Left lung (tissue), 10 donors: ENCODE results near the gene AMY2B. TPM values are rescaled to one million over a fixed set of nuclear protein-coding genes. Genes with fewer than 3 reads are reported as not detected.
"Not testable (repeated sequence)": the region's sequence is repeated elsewhere in the genome, so short reads cannot be mapped to it uniquely, and the experiment has no call there.

Experiments used
- ATAC-seq: fragments of 200-7000 bp; cut with Tn5 transposase; one replicate; pipeline ENCODE4 v1.9.1; 2020; ENCODE audit warnings: moderate library complexity
- DNase-seq, 4 donors: peaks; one replicate each; pipeline ENCODE4 v3.0.0-alpha.2; 2013 to 2020
- H3K27ac ChIP-seq, 2 donors: fragments of 200-600 bp; sonication (generic) in 1 of 2; one replicate each; pipeline versions ENCODE4 v1.5.0 to v1.8.0; 2020 to 2021
- H3K27me3 ChIP-seq, 2 donors: fragments of 200-600 bp; sonication (generic) in 1 of 2; one replicate each; pipeline versions ENCODE4 v1.5.0 to v1.8.0; 2020 to 2021
- H3K36me3 ChIP-seq, 2 donors: fragments of 200-600 bp; sonication (generic) in 1 of 2; one replicate each; pipeline versions ENCODE4 v1.5.0 to v1.8.0; 2020 to 2021
- H3K4me1 ChIP-seq, 2 donors: fragments of 200-600 bp; one replicate each; pipeline ENCODE4 v1.8.0; 2021
- H3K4me3 ChIP-seq, 2 donors: fragments of 200-600 bp; sonication (generic) in 1 of 2; one replicate each; pipeline versions ENCODE4 v1.5.0 to v1.8.0; 2020 to 2021; ENCODE audit warnings: mild to moderate bottlenecking in 1 of 2
- H3K9me3 ChIP-seq, 2 donors: fragments of 200-600 bp; sonication (generic) in 1 of 2; one replicate each; pipeline versions ENCODE4 v1.5.0 to v1.8.0; 2020 to 2021
- CTCF ChIP-seq, 2 donors: fragments of 200-600 bp; sonication (generic) in 1 of 2; IDR thresholded peaks; one replicate each; pipeline versions ENCODE4 v1.5.0 to v1.8.0; 2021; ENCODE audit warnings: antibody characterized with exemption in 2 of 2
- intact Hi-C, 2 donors: fragments of 100-400 bp; cut with DNase I; formaldehyde crosslinking; loops; one replicate each; pipeline versions ENCODE4 v1.11.2 to v1.14.2; 2022
- polyA plus RNA-seq, 6 donors: library from polyadenylated mRNA; unstranded; fragments of 120-200 nt; gene quantifications; one replicate each; pipeline ENCODE4 v1.2.1, GENCODE V29; 2013; ENCODE audit not compliant: insufficient read length in 6 of 6
- total RNA-seq, 2 donors: library from RNA; stranded (reverse); fragmentation: NEBNext Ultra II Directional; extraction: Animal tissue kit (Norgen Biotek cat#: 25700); gene quantifications; one replicate each; pipeline ENCODE4 v1.2.1, GENCODE V29; 2021
- donor health status: DM: no; HTN: yes; CAD: no.
- donor health status: DM: no; HTN: no; CAD: no.

AMY2B gene
- total and polyA plus RNA-seq, 8 donors = 10.1 to 44.9 (median 30.9) TPM

- DNase-seq (peak in 1 of 4 donors; percentile 50), ATAC-seq (no peak)
- TF ChIP-seq CTCF (IDR thresholded peaks at IDR 0.05) = no peak
- Histone ChIP-seq H3K27me3 (no peaks in the 10 kb centered on the region), H3K9me3 (no peaks in the 10 kb centered on the region), H3K4me1 (no peaks in the 10 kb centered on the region), H3K36me3 (peaks cover 0 to 7% of the 10 kb centered on the region in 2 donors), H3K27ac (no peak overlapping the region), H3K4me3 (no peak overlapping the region)
- intact Hi-C loops = no loop called here
Observed at GRCh38 chr1:103569493-103569892, 1.9 kb upstream of the AMY2B start.

GRCh38 chr1:103576065-103576464 lies 4.7 kb downstream of the AMY2B start:
- intact Hi-C loops = no loop called here
- Histone ChIP-seq H3K27ac (no peak overlapping the region), H3K4me3 (no peak overlapping the region), H3K4me1 (no peaks in the 10 kb centered on the region), H3K27me3 (no peaks in the 10 kb centered on the region), H3K36me3 (peaks cover 0 to 4% of the 10 kb centered on the region in 2 donors), H3K9me3 (no peaks in the 10 kb centered on the region)
- DNase-seq (no peak), ATAC-seq (no peak)
- TF ChIP-seq CTCF (IDR thresholded peaks at IDR 0.05) = no peak

- H3K36me3 ChIP-seq, H3K27ac ChIP-seq, H3K4me1 ChIP-seq, H3K27me3 ChIP-seq, DNase-seq, intact Hi-C loops, H3K9me3 ChIP-seq, ATAC-seq, H3K4me3 ChIP-seq: not testable (repeated sequence)
Observed at GRCh38 chr1:103576784-103577183, 5.4 kb downstream of the AMY2B start.

GRCh38 chr1:103582464-103582863 lies 11.1 kb downstream of the AMY2B start:
- no peaks in the 10 kb centered on the region for H3K27me3 ChIP-seq
- H3K4me1 ChIP-seq = no peaks in the 10 kb centered on the region
- DNase-seq (no peak), ATAC-seq (peak; percentile 88)
- intact Hi-C loops = no loop called here
- H3K27ac ChIP-seq = no peak overlapping the region
- H3K4me3 ChIP-seq = no peak overlapping the region
- no peaks in the 10 kb centered on the region for H3K9me3 ChIP-seq
- H3K36me3 ChIP-seq = peaks cover 0 to 4% of the 10 kb centered on the region in 2 donors
- no peak for TF ChIP-seq CTCF (IDR thresholded peaks at IDR 0.05)

- H3K36me3 ChIP-seq = no peaks in the 10 kb centered on the region
- no peaks in the 10 kb centered on the region for H3K4me1 ChIP-seq
- H3K27me3 ChIP-seq = no peaks in the 10 kb centered on the region
- H3K4me3 ChIP-seq = no peak overlapping the region
- H3K27ac ChIP-seq = no peak overlapping the region
- no peak for ATAC-seq
- intact Hi-C loops = no loop called here
- DNase-seq = no peak
- TF ChIP-seq CTCF (IDR thresholded peaks at IDR 0.05) = no peak
- H3K9me3 ChIP-seq = peaks cover 0 to 14% of the 10 kb centered on the region in 2 donors
Observed at GRCh38 chr1:103583887-103584286, 12.5 kb downstream of the AMY2B start.

- no peak for ATAC-seq
- Histone ChIP-seq H3K36me3 (no peaks in the 10 kb centered on the region), H3K27me3 (no peaks in the 10 kb centered on the region), H3K27ac (no peak overlapping the region), H3K4me3 (no peak overlapping the region), H3K4me1 (no peaks in the 10 kb centered on the region), H3K9me3 (peaks cover 0 to 19% of the 10 kb centered on the region in 2 donors)
- no peak for TF ChIP-seq CTCF (IDR thresholded peaks at IDR 0.05)
- intact Hi-C loops = no loop called here
- DNase-seq = no peak
Observed at GRCh38 chr1:103584537-103584936, 13.1 kb downstream of the AMY2B start.

- ATAC-seq = not testable (repeated sequence)
Observed at GRCh38 chr1:103602740-103603139, 31.4 kb downstream of the AMY2B start.

More at GRCh38 chr1:103602740-103603139, 31.4 kb downstream of the AMY2B start:
- H3K4me1 ChIP-seq, H3K36me3 ChIP-seq, H3K27ac ChIP-seq, intact Hi-C loops, H3K9me3 ChIP-seq, DNase-seq, H3K4me3 ChIP-seq, H3K27me3 ChIP-seq: not testable (repeated sequence)
